HG02970 (cell line): ENCODE measurements around the gene GDPD5.

Experiments
- ATAC-seq: cut with Tn5 transposase; IDR thresholded peaks from one replicate; pipeline ENCODE4 v1.9.1; 2021; ENCODE audit warnings: mild to moderate bottlenecking, moderate library complexity, moderate number of reproducible peaks; ENCODE audit not compliant: unreplicated experiment, low FRiP score

GDPD5 gene

DNA sequence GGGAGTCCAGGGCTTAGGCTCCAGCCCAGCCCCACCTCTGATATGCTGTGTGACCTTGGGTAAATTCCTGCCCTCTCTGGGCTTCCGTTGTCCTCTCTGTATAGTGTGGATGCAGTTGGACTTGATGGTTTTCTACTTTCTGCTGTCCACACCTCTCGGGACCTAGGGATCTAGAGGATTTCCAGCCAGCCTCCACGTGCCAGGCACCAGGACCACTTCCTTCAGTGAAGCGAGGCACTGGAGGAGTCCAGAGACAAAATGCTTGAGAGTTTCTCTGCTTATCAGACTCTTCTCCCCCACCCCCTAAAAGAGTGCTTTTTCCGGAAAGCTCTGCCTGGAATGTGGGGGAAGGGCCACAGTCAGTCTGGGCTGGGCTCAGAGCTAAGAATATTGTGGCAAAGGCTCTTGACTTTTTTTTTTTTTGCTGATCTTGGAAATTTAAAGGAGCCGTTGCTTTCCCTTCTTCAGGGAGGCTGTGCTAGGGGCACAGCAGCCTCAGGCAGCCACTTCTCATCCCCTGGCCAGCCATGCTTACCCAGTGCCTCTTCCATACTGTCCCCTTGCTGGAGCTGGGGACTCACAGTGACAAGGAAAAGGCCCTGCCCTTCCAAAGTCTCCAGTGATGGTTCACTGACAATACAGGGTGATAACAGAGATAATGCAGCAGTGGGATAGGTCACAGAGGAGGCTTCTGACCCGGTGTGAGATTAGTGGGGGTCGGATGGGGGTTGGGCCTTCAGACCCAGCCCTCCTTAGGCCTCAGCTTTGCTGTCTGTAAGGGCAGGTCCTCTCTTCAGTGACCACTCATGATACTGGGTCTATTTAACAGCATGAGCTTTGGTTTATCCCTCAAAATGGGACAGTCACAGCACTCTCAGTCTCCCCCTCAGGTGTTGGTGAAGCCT is 33.5 kb upstream of the GDPD5 start:
- no peak for ATAC-seq

GRCh38 chr11:75557666-75558494 is 32.1 kb upstream of the GDPD5 start:
- ATAC-seq = no peak

DNA sequence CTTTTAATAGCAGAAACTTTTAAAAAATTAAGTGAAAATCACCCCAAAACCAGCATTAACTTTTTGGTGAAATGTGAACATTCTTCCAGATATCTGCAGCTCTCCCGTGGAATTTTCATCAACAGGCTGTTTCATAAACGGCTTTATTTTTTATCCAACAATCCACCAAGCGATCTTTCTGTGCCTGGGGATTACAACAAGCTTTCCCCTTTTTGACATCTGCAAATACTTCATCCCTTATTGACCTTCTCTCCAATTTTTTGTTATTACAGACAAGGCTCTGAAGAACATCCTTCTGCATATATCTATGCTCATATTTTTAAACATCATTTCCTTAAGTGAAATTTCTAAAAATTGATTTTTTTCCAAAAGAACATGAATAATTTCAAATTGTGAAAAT is 30.5 kb upstream of the GDPD5 start:
- no peak for ATAC-seq

DNA sequence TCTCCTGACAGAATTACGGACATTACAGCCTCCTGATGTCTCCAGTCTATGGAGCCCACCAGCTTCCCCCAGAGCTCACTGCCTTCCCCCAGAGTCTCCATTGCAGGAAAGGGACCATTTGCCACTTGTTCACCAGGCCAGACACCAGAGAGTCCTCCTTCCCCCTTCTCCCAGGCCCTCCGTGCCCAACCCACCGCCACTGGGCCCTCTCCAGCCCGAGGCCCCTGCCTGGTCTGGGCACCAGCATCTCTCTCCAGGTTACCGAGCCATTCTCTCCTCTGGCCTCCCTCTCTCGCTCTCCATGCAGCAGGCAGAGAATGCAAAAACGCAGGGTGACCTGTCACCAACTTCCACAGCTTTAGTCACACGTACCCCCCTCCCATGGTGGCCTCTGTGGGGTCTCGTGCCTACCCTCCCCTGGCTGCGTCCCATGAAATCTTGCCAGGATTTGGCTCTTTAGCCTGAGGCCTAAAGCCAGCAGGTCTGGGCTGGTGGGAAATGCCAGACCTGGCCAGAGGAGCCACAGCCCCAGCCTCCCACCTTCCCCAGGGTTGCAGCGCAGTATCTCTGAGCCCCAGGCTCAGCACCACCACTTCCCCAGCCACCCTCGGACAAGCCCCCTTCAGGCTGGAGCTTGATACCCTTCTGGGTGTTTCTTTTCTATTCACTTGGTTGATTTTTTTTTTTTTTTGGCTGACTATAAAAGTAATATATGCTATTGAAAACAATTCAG is 29.5 kb upstream of the GDPD5 start:
- no peak for ATAC-seq

DNA sequence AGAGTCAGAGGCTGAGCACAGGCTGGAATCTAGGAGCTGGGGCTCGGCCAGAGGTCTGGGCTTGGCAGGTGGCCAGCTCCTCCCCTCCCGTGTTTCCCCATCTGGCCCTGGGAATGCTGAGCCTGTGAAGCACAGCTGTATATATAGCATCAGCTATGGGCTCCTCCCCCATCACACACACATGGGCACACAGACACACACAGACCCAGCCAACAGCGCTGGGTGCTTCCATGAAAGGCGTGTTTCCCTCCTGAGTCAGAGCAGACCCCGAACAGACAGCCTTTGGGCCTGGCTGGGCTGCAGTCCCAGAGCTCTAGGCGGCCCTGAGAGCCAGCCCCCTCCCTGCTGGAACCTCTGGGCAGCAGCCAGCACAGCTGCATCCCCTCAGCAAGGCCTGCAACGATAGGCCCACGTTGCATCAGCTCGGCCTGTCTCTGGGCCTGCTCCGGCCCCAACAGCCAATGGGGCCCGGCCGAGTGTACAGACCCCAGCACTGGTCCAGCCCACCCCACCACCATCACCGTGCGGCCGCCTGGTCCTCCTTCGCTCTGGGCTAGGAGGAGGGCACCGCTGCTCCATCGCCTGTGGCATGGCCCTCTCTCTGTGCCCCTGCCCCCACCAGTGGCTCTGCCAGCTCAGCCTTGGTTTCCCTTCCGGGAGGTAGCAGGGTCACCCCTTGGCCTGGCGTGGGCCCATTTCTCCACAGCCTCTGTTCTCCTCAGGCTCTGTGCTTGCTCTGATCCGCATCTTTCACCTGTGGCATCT is 28.7 kb upstream of the GDPD5 start:
- ATAC-seq = no peak

- ATAC-seq = no peak
These were observed 28.1 kb upstream of the GDPD5 start for GRCh38 chr11:75553889-75554257.

- no peak for ATAC-seq
These were observed 27.4 kb upstream of the GDPD5 start for GRCh38 chr11:75553182-75553581.

- no peak for ATAC-seq
These were observed 23.7 kb upstream of the GDPD5 start for GRCh38 chr11:75549370-75549958.

DNA sequence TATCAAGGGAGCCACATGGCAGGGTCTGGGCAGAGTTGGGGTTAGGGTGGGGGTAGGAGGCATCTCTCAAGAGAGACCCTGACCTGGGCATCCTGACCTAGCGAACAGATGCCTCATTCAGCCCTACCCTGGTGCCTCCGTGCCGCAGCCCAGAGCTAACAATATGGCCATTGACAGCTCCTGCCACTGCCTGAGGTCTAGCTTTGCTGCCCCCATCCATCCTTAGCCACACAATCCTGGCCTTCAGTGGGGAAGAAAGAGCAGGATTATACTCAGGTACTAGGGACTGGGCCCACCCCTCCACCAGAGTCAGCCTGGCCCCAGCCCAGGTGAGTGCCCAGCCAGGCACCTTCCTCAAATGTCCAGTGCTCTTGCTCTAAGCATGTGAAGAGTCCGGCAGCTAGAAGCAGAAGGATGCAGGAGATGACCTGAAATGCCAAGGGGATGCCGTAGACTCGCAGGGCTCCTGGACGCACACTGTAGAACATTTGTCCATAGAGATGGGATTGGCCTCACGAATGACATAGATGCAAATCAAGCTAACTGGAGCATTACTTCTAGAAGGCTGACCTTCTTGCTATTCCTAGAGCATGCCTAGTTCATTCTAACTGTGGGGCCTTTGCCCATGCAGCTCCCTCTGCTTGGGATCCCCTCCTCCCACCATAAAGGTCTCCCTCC is 23.0 kb upstream of the GDPD5 start:
- no peak for ATAC-seq

GRCh38 chr11:75547617-75548058 is 21.9 kb upstream of the GDPD5 start:
- ATAC-seq = no peak

DNA sequence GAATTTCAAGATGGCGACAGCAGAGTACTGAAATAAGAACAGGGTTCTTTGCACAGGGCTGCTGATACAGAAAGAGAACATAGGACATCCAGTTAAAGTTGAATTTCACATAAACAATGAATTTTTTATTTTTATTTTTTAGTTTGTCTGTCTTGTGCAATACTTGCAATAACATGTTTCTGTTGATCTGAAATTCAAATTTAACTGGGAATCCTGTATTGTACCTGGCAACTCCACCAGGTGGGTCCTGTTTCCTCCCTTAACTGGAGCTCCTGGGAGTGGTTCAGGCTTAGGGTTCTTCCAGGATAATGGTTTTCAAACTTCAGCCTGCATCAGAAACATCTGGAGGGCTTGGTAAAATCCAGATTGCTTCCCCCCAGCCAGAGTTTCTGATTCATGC is 21.4 kb upstream of the GDPD5 start:
- no peak for ATAC-seq

GRCh38 chr11:75543806-75544205 is 18.1 kb upstream of the GDPD5 start:
- ATAC-seq = no peak

DNA sequence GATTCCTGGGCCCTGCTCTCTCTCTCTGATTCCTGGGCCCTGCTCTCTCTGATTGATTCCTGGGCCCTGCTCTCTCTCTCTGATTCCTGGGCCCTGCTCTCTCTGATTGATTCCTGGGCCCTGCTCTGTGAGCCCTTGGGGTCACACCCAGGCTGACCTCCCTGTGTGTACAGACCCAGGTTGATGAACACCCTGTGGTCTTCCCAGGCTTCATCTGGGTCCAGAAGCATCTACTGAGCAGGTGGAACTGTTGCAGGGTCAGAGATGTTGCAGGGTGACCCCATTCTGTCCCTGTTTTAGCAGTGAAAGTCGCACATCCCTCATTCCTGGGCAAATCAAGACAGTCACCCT is 16.3 kb upstream of the GDPD5 start:
- no peak for ATAC-seq

- ATAC-seq = no peak
These were observed 15.7 kb upstream of the GDPD5 start for GRCh38 chr11:75541193-75542087.

DNA sequence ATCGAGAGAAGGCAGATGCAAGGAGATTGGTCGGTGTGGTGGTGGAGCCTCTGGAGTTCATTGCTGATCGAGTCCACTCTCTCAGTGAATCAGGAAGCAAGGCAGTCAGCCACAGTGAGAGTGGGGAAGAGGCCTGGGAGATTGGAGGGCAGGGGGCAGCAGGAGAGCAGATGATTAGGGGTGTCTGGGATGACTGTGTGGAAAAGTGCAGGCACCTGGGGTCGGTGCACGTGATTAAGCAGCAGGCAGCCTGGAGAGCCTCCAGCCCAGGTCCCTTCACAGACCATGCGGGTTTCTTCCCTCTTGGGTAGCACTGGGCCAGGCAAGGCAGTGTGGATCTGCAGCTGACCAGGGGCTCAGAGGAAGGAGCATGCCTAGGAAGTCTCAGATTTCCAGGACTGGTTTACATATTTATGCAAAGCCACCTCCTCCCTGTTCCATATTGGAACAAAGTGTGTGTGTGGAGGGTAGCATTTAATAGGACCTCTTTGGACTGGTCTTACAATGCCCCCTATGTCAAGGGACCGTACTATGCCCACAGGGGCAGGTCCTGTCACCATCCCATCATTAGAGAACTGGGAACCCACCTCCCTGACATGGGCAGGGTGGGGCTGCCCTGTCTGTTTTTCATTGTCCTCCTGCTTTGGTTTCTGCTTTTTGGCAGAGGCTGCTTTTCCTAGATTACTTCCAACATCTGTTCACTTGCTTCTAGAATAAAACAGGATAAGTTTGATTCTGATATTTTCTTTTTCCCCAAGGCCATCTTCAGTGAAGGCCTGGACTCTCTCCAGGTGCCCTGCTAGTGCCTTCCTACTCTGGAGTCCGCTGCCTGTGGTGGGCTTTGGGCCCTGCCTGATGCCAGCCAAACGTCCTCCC is 14.0 kb upstream of the GDPD5 start:
- ATAC-seq = no peak

GRCh38 chr11:75538150-75538942 is 12.6 kb upstream of the GDPD5 start:
- no peak for ATAC-seq

DNA sequence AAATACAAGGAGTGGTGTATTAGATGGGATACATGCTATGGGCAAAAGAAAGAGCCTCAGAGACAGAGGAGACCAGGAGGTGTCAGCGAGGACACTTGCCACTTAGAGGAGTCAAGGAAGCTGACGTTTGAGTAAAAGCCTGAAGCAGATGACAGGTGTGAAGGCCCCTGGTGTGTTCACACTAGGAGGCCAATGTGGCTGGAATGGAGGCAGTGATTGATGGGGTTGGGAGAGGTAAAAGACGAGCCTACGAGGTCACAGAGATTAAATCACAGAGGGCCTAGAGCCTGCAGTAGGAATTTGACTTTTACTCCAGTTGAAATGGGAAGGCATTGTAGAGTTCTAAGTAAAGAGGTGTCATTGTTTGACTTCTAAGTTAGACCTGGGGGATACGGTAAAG is 12.0 kb upstream of the GDPD5 start:
- no peak for ATAC-seq
